NCI-H2107 (cell line): ENCODE results near the gene MRPL9.

ENCODE experiments used
- DNase-seq: peaks from one replicate; lab custom pipeline; 2025; lab: John Stamatoyannopoulos, UW

MRPL9 gene

GRCh38 chr1:151729966-151730291 lies 33.4 kb downstream of the MRPL9 start:
- DNase-seq = no peak

DNA sequence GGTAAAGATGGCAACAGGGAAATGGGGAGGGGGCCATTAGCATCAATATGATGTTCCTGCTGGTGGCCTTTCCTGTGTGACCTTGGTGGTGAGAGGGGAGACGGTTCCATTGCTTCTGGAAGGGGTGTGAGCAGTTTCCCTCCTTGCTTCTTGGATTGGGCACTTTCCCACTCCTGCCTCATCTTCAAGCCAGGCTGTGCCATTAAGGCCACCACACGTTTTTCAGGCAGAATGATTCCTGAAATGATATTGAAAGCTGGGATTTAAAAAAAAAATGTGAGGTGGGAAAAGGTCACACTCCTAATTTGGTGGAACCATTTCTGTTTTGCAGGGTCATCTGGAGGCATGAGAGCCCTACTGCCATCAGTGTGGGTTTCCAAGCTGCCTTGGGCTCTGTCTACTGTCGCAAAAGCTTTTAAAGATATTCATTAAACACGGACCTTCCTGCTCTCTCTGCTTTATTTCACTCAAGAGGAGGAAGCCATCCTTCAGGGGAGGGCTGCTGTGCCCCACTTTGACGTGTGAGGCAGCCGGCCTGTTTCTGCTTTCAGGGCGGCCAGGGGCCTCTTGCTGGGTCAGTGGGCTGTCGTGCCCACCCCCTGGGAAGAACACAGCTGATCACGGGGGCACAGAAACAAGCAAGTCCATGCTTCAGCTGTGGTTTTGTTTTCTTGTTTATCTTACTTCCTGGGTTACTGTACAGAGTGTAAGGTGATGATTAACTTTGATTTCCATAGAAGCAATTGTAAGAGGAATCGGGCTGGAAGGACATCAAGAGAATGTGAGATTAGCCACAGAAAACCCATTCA lies 33.9 kb downstream of the MRPL9 start:
- no peak for DNase-seq

DNA sequence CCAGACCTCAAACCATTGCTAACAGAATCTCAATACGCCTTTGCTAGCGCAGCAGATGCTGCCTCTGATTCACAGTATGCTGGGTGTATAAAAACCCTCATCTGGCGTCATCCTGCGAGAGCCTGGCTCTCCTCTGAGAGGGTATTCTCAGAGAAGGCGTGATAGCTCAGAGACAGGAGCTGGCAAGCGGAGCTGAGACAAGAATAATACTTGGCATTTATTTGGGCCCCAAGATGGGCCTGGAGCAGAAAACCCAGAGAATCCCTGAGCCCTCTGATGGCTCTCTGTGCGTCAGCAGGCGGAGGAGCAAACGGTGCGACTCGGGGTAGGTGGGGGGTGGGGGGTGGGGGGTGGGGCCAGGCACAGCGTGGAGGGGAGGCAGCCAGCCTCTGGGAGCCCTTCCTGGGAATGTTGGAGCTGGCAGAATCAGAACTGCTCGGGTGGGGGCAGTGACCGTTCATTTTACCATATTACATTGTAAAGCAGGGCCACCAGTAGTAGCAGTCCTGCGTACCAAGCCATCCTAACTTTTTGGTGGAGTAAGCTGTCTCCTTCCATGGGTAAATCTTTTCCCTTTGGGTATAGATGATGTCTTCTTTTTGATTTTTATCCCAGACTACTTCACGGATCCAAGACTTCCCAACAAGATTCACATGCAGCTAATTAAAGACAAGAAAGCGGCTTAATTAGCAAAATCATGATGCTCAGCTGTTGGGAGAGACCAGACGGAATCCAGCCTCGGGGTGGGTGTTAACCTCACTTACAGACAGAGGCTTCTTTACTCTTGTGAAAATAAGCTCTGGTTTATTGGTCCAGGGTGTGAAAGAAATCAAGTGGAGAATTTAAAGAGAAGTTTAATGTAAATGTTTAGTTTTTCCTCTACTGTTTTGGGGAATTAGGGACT lies 34.9 kb downstream of the MRPL9 start:
- no peak for DNase-seq

- DNase-seq = no peak
Observed at GRCh38 chr1:151723726-151724370, 39.4 kb downstream of the MRPL9 start.

DNA sequence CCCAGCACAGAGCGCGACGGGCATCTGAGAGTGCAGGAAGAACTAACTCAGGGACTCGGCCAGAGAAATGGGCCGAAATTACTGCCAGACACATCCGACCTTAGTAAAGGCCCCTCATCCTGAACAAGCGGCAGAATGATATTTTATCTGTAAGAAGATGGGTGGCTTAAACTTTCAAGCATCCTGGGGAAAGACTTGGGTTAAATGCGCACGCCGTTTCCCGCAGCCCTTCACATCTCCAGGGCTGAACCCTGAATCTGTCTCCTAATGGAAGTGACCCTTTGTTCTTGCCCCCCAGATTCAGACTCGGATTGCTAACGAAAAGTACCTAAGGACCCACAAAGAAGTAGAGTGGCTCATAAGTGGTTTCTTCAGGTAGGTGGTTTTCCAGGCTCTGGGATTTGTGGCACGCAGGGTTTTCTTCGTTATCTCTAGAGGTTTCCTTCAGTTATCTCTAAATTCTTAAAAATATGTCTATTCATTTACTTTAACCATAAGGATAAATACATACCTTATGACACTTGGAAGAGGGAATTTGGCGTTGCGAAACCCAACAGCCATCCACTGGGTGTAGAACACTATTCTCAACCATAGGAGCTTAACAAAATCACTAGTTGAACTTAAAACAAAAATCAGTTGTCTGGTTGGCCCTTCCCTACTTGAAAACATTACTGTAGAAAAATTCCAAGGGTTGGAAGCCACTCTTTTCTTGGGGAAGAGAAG lies 41.3 kb downstream of the MRPL9 start:
- DNase-seq = no peak

DNA sequence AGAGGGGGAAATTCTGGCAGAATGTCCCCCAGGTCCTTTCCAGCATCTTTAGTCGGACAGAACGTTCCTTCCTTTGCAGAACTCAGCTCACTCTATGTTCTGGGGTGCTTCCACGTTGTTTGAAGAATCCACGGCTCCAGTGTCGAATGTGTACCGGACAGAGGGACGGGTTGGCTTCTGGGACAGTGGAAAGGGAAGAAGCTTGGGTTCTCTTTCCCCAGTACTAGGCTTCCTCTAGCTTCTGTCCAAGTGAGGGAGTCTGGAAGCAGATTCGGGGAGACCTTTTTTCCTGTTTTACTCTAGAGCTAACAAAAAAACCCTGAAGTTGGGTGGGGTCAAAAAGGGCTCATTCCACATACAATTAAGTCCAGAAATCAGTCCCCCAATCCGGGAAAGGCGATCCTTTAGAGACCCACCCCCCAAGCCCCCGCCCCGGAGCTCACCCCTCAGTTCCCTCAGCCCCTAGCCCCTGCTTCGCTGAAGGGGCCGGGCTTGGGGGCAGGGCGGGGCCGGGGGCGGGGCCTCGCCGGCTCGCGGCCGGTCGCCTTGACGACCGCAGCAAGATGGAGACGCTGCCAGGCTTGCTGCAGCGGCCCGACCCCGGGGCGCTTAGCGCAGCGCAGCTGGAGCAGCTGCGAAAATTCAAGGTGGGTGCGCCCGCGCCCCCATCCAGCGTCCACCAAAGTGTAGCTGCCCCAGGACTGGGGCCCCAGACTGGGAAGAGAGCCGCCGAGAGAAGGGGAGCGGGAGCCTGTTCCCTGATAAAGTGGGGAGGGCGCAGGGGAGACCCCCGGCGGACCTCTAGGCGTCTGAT lies 42.1 kb downstream of the MRPL9 start, which contains the start of gene RIIAD1:
Gene RIIAD1 (plus strand): TSS at position 549 of the 814 bp plus-strand sequence. CDS start 15 bp downstream, at position 564.
- DNase-seq = no peak

DNA sequence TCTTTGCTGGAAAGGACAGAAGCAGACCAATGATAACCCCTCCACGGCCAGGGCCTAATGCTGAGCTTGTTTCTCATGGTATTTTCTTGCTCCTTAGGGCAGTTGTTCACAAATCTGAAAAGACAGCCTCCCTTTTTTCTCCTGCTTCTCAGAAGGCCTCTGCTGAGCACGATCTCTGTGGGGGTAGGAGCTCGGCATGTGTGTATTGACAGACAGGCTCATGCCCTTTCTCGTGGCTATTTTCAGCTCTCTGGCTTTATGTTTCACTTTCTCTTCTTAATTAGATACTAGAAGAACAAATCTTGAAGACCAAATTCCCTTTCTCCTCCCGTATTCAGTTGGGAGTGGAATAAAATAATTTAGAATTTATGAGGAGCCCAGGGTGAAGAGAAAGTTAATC lies 42.7 kb downstream of the MRPL9 start:
- no peak for DNase-seq

DNA sequence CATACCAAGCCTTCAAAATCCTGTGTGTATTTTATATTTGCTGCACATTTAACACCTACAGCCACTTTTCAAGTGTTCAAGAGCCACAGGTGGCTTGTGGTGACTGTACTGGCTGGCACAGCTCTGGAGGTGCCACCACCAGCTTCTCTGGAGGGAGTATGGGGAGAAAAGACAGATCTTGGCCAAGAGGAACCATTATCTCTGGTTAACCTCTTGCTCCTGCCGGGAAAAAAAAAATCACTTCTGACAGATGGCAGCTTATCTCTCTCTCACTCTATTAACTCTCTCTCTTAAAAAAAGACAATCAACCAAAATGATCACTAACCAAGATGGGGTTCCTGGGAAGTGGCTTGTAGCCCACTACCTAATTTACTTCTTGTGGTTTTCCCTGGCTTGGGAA lies 43.2 kb downstream of the MRPL9 start:
- no peak for DNase-seq

GRCh38 chr1:151718666-151719065 lies 44.6 kb downstream of the MRPL9 start:
- no peak for DNase-seq

DNA sequence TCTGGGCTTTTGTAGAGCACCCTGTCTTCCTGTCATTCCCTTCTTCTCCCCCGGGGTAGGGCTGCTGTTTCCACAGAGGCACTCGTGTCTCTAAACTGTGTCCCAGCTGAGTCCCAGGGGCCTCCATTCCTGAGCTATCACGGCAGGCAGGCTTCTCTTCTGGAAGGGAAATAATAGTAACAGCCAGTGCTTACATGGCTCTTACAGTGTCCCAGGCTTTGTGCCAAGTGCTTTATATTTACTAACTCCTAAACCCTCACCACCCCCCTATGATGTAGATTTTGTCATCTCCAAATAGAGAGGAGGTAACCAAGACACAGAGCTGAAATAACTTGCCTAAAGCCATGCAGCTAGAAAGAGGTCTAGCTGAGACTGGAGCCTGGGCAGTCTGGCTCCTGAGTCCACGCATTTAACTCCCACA lies 45.3 kb downstream of the MRPL9 start:
- DNase-seq = no peak

DNA sequence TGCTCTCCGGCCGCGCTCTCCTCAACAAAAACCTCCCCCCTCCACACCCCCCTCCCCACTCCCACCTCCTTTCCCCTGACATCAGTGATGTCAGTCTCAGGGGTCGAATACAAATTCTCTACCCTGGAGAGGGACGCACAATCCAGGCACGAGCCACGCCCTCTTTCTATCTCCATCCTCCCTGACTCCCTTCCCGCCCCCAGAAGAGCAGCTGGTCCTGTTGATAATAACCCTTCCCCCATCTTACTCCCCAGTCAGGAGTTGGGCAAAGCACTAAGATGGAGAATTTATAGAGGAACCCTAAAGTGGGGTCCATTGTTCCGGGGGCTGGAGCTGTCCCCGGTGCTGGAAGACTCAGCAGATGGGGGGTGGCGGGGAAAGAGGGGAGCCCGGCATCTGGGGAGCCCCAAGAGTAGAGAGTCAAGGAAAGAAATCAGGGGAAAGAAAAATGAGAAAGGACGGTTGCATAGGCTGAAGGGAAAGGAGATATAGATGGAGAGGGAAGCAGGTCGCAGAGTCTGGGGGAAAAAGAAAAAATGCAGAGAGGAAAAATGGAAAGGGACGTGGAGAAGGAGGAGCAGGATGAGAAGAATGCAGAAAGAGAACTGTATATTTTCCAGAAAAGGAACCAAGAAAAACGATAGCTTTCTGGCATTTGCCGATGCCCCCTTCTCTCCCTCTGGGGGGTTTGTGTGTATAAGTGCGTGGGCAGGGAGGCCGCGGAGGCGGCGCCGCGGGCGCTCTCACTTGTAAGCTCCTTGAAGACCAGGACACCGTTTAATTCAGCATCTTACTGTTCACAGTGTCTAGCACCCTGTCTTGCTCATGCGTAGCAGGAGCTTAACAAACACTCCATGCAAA lies 46.3 kb downstream of the MRPL9 start, which contains the start of gene CELF3:
Gene CELF3 (minus strand): TSS at position 33 of the 861 bp plus-strand sequence. CDS start 783 bp downstream, outside the sequence.
- peak; percentile 83 for DNase-seq

DNA sequence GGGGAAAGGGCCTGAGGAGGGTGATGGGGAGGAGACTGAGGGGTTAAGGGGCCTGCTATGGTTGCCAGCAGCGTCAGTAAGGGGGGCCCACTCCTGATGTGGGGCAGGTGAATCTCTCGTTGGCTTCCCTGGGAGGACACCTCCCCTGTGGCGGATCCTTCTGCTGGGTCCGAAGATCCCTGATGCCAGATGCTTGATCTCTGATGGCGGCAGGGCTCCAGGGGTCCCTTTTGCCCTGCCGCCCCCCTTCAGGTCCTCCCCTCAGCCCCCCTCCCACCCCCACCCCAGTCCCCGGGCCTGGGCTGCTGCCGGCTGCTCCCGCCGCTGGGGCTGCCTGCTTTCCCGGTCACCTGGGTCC lies 46.9 kb downstream of the MRPL9 start:
- DNase-seq = no peak

DNA sequence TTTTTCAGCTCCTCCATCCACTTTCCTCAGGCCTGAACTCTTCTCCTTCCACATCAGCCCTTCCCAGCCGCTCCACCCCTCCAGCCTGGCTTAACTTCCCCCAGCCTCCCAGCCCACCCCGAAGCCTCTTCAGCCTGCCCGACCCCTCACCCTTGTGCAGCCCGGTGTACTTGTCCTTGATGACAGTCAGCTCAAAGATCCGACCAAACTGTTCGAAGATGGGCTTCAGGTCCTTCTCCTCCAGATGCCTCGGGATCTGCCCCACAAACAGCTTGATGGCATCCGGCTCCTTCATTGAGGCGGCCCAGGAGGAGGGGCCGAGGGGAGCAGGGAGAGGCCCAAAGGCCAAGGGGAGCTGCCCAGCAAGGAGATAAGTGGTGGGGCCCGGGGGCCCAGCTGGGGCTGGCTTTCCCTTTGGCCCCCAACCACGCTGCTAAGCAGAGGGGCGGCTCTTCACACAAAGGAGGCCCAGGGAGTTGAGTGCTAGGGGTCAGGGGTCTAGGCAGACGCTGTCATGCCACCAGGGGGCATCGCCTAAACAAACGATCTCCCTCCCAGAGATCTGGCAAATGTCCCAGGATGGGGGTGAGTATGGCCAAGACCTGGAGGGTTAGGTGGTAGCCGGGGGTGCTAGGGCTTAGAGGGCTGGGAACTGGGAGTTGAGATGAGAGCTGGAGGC lies 47.4 kb downstream of the MRPL9 start:
- no peak for DNase-seq

- no peak for DNase-seq
Observed at GRCh38 chr1:151714820-151715725, 48.2 kb downstream of the MRPL9 start.

- no peak for DNase-seq
Observed at GRCh38 chr1:151713874-151714273, 49.4 kb downstream of the MRPL9 start.

- no peak for DNase-seq
Observed at GRCh38 chr1:151713044-151713443, 50.3 kb downstream of the MRPL9 start.

DNA sequence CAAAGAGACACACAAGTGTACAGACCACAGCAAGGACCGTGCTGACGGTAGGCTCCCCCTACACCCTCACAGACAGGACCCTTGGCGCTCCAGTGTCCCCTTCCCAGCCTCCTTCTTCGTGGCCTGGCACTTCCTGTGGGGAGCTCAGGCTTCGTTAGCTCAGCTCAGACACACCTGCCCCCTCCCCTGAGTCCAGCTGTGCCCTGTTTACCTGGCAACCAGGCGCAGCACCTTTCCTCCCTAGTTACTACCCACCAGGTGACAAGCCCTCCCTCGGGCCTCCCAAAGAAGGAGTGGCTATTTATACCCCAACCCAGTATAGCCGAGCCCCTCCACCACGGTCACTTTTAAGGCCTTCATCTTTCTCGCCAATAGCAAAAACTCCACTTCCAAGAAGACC lies 51.3 kb downstream of the MRPL9 start:
- DNase-seq = no peak

DNA sequence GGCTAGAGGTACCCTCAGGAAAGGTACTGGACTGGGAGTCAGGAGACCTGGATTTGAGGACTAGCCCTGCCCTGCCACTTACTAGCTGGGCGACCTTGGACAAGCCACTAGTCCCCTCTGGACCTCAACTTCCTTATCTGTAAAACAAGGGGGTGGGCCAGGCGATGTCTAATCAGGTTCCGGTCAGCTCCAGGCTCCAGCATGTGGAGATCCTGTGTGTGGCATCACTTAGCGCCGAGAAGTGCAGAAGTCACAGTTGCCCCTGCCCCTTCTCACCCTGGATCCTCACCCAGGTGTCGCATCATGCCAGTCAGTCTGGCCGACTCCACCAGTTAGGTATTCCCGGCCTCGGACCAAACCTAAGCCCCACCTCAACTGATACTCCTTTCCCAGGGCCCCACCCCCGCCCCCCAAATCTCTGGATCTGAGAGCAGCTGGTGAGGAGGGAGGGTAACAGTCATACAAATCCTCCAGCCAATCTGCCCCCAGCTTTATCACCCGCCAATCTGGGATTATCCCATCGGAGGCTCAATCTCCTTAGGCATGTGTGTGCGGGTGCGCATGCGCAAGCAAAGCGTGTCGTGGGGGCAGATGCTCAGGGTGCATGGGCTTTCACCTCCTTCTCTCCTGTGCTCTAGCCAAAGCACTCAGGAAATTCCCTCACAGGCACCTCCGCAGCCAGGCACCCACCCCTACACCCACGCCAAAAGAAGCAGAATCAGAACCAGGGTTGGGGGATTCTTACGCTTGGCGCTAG lies 52.1 kb downstream of the MRPL9 start:
- no peak for DNase-seq
